Hematopoietic multipotent progenitor cell treated with erythropoietin and hydrocortisone succinate and interleukin-3 and kit ligand, for 15 days (in vitro differentiated cells): Measurements from ENCODE around the gene NOS1AP.
A peak's percentile ranks its signal among the peaks of the same experiment; 100 is the strongest.
"Not testable (repeated sequence)": the region's sequence is repeated elsewhere in the genome, so short reads cannot be mapped to it uniquely, and the experiment has no call there.

ENCODE experiments used
- DNase-seq: peaks from one replicate; pipeline ENCODE4 v3.0.0-alpha.2; 2015; ENCODE audit warnings: low spot score

Gene NOS1AP

GRCh38 chr1:162069334-162070093, at the start of gene NOS1AP:
Gene NOS1AP, plus strand, starts transcription at chr1:162069691. Its CDS starts 487 bp downstream, at chr1:162070178.
- peak; percentile 80 for DNase-seq

- no peak for DNase-seq
Measured at GRCh38 chr1:162020150-162020549, 49.3 kb upstream of the NOS1AP start.

- DNase-seq, result no peak
Measured at GRCh38 chr1:162021124-162021523, 48.4 kb upstream of the NOS1AP start.

- no peak for DNase-seq
Measured at GRCh38 chr1:162022626-162023025, 46.9 kb upstream of the NOS1AP start.

- DNase-seq, result no peak
Measured at GRCh38 chr1:162023181-162023546, 46.3 kb upstream of the NOS1AP start.

GRCh38 chr1:162023547-162024501, 45.7 kb upstream of the NOS1AP start, which contains the start of gene OLFML2B:
Gene OLFML2B, minus strand, starts transcription at chr1:162023869. Its CDS starts 439 bp downstream, at chr1:162023430.
- peak; percentile 54 for DNase-seq

GRCh38 chr1:162025541-162025940, 44.0 kb upstream of the NOS1AP start:
- DNase-seq, result no peak

GRCh38 chr1:162026881-162027280, 42.6 kb upstream of the NOS1AP start:
- DNase-seq, result no peak

GRCh38 chr1:162028726-162029125, 40.8 kb upstream of the NOS1AP start:
- no peak for DNase-seq

GRCh38 chr1:162029157-162029556, 40.3 kb upstream of the NOS1AP start:
- DNase-seq, result no peak

GRCh38 chr1:162030759-162031280, 38.7 kb upstream of the NOS1AP start:
- DNase-seq, result no peak

- no peak for DNase-seq
Measured at GRCh38 chr1:162033428-162033827, 36.1 kb upstream of the NOS1AP start.

GRCh38 chr1:162035241-162035640, 34.2 kb upstream of the NOS1AP start:
- no peak for DNase-seq

- no peak for DNase-seq
Measured at GRCh38 chr1:162036163-162036562, 33.3 kb upstream of the NOS1AP start.

GRCh38 chr1:162038624-162039023, 30.9 kb upstream of the NOS1AP start:
- DNase-seq, result no peak

GRCh38 chr1:162040001-162040400, 29.5 kb upstream of the NOS1AP start:
- no peak for DNase-seq

GRCh38 chr1:162040657-162041056, 28.8 kb upstream of the NOS1AP start:
- peak; percentile 21 for DNase-seq

- DNase-seq, result no peak
Measured at GRCh38 chr1:162042361-162042760, 27.1 kb upstream of the NOS1AP start.

GRCh38 chr1:162046921-162047320, 22.6 kb upstream of the NOS1AP start:
- no peak for DNase-seq

GRCh38 chr1:162053949-162054348, 15.5 kb upstream of the NOS1AP start:
- not testable (repeated sequence) for DNase-seq

GRCh38 chr1:162055062-162055461, 14.4 kb upstream of the NOS1AP start:
- no peak for DNase-seq

- DNase-seq, result peak; percentile 42
Measured at GRCh38 chr1:162056043-162056442, 13.4 kb upstream of the NOS1AP start.

- no peak for DNase-seq
Measured at GRCh38 chr1:162056579-162056978, 12.9 kb upstream of the NOS1AP start.
